Common myeloid progenitor, CD34-positive (primary cell): ENCODE measurements around the gene ARSK.
A peak's percentile ranks its signal among the peaks of the same experiment; 100 is the strongest.

ENCODE experiments used
- CTCF ChIA-PET: fragments of 350-600 bp; sonication (Branson Sonifier 250); formaldehyde crosslinking; loops from one replicate; lab custom pipeline; 2021; ENCODE audit warnings: antibody characterized with exemption; lab: Charles Lee
- POLR2A ChIA-PET: fragments of 350-600 bp; sonication (Branson Sonifier 250); formaldehyde crosslinking; loops from one replicate; lab custom pipeline; 2021; ENCODE audit warnings: antibody characterized with exemption; lab: Charles Lee
- DNase-seq, 3 donors: peaks; one replicate each; pipeline versions ENCODE4 v3.0.0 to v3.0.0-alpha.2; 2013
- H3K27ac ChIP-seq, 2 experiments: 1 replicate in 1 of 2; 2 replicates in 1 of 2; pipeline ENCODE4 v1.7.0; 2013; ENCODE audit warnings: inconsistent platforms in 2 of 2, low read length in 2 of 2, mild to moderate bottlenecking in 2 of 2, low read depth in 1 of 2, moderate library complexity in 1 of 2; ENCODE audit not compliant: severe bottlenecking in 2 of 2, insufficient read depth in 1 of 2, poor library complexity in 1 of 2
- H3K27me3 ChIP-seq, 5 experiments: replicated peaks in 2 of 5; 1 replicate in 3 of 5; 2 replicates in 2 of 5; pipeline versions ENCODE4 v1.6.1 to v1.7.0; 2013; ENCODE audit warnings: low read length in 4 of 5, mild to moderate bottlenecking in 2 of 5, moderate library complexity in 2 of 5, inconsistent platforms in 1 of 5; ENCODE audit not compliant: insufficient read depth in 5 of 5, control insufficient read depth in 4 of 5
- H3K36me3 ChIP-seq, 4 experiments: 1 replicate in 2 of 4; 2 replicates in 2 of 4; pipeline versions ENCODE4 v1.6.1 to v1.7.0; 2013; ENCODE audit warnings: low read length in 3 of 4, control low read depth in 1 of 4, mild to moderate bottlenecking in 1 of 4; ENCODE audit not compliant: control insufficient read depth in 4 of 4, insufficient read depth in 4 of 4
- H3K4me1 ChIP-seq, 4 experiments: 1 replicate in 3 of 4; 2 replicates in 1 of 4; pipeline versions ENCODE4 v1.6.1 to v1.7.1; 2013; ENCODE audit warnings: low read length in 3 of 4, mild to moderate bottlenecking in 3 of 4, control low read depth in 1 of 4, inconsistent platforms in 1 of 4, moderate library complexity in 1 of 4; ENCODE audit not compliant: control insufficient read depth in 4 of 4, insufficient read depth in 4 of 4; ENCODE audit errors: control extremely low read depth in 1 of 4
- H3K4me3 ChIP-seq, 7 experiments: 1 replicate in 4 of 7; 2 replicates in 3 of 7; pipeline versions ENCODE4 v1.5.1 to v1.7.0; 2013; ENCODE audit warnings: mild to moderate bottlenecking in 7 of 7, low read length in 6 of 7, moderate library complexity in 6 of 7, inconsistent platforms in 2 of 7, low read depth in 2 of 7, control low read depth in 1 of 7; ENCODE audit not compliant: insufficient read depth in 4 of 7, control insufficient read depth in 1 of 7; ENCODE audit errors: extremely low read depth in 1 of 7
- H3K9me3 ChIP-seq, 5 experiments: 1 replicate in 4 of 5; 2 replicates in 1 of 5; pipeline versions ENCODE4 v1.6.1 to v1.7.1; 2013; ENCODE audit warnings: low read length in 4 of 5, mild to moderate bottlenecking in 2 of 5, inconsistent platforms in 1 of 5, low read depth in 1 of 5, moderate library complexity in 1 of 5; ENCODE audit not compliant: control insufficient read depth in 4 of 5, insufficient read depth in 2 of 5; ENCODE audit errors: control extremely low read depth in 1 of 5
- WGBS: methylation state at CpG from one replicate; pipeline ENCODE4 v1.1.5; 2013; ENCODE audit not compliant: insufficient coverage; 5-methylcytosine and 5-hydroxymethylcytosine counted together

The ARSK gene

GRCh38 chr5:95609711-95610110 lies 54.8 kb downstream of the ARSK start:
- H3K4me1 ChIP-seq = no peaks in the 10 kb centered on the region
- no peak overlapping the region for H3K27ac ChIP-seq
- no peak overlapping the region for H3K4me3 ChIP-seq
- H3K27me3 ChIP-seq = no peaks in the 10 kb centered on the region
- WGBS = 100% methylated on average over 2 of the region's 3 CpGs
- CTCF ChIA-PET = interaction anchor here (1.1 kb wide), 1 partner anchor 54 kb away, joined by 4 read pairs; no protein-coding TSS in a partner anchor
- DNase-seq = no peak
- H3K36me3 ChIP-seq = no peaks in the 10 kb centered on the region
- POLR2A ChIA-PET = interaction anchor here (0.6 kb wide), 1 partner anchor 481 kb away, joined by 3 read pairs; no protein-coding TSS in a partner anchor
- H3K9me3 ChIP-seq = peaks cover 0 to 10% (median 8%) of the 10 kb centered on the region in 5 experiments

GRCh38 chr5:95610546-95610945 lies 55.6 kb downstream of the ARSK start:
- no peak for DNase-seq
- CTCF ChIA-PET = interaction anchor here (1.1 kb wide), 1 partner anchor 53 kb away, joined by 4 read pairs; no protein-coding TSS in a partner anchor
- POLR2A ChIA-PET = no interaction called here
- no peaks in the 10 kb centered on the region for H3K4me1 ChIP-seq
- no peak overlapping the region for H3K4me3 ChIP-seq
- no peaks in the 10 kb centered on the region for H3K36me3 ChIP-seq
- H3K27ac ChIP-seq = no peak overlapping the region
- 100% methylated on average over 2 of the region's 7 CpGs for WGBS
- no peaks in the 10 kb centered on the region for H3K27me3 ChIP-seq
- peaks cover 0 to 10% (median 8%) of the 10 kb centered on the region in 5 experiments for H3K9me3 ChIP-seq

GRCh38 chr5:95611396-95611795 lies 56.5 kb downstream of the ARSK start:
- POLR2A ChIA-PET = no interaction called here
- CTCF ChIA-PET = interaction anchor here (1.2 kb wide), 1 partner anchor 119 kb away, joined by 3 read pairs; no protein-coding TSS in a partner anchor
- Histone ChIP-seq H3K4me1 (no peaks in the 10 kb centered on the region), H3K9me3 (peaks cover 0 to 10% (median 8%) of the 10 kb centered on the region in 5 experiments), H3K36me3 (no peaks in the 10 kb centered on the region), H3K4me3 (no peak overlapping the region), H3K27me3 (no peaks in the 10 kb centered on the region), H3K27ac (no peak overlapping the region)
- 100% methylated on average over 1 of the region's 3 CpGs for WGBS
- DNase-seq = no peak

GRCh38 chr5:95613514-95613913 lies 58.6 kb downstream of the ARSK start:
- Histone ChIP-seq H3K4me3 (no peak overlapping the region), H3K27ac (no peak overlapping the region), H3K36me3 (no peaks in the 10 kb centered on the region), H3K9me3 (peaks cover 0 to 10% (median 8%) of the 10 kb centered on the region in 5 experiments), H3K27me3 (no peaks in the 10 kb centered on the region), H3K4me1 (no peaks in the 10 kb centered on the region)
- no CpG with 5 or more reads among the region's 1 CpG for WGBS
- DNase-seq = peak in 1 of 3 donors; percentile 7
- CTCF ChIA-PET = interaction anchor here (2.0 kb wide), 1 partner anchor 10 kb away, joined by 5 read pairs; no protein-coding TSS in a partner anchor
- POLR2A ChIA-PET = no interaction called here

GRCh38 chr5:95615164-95615467 lies 60.2 kb downstream of the ARSK start:
- ChIA-PET CTCF (no interaction called here), POLR2A (no interaction called here)
- H3K4me3 ChIP-seq = no peak overlapping the region
- peaks cover 0 to 15% (median 7%) of the 10 kb centered on the region in 4 experiments for H3K4me1 ChIP-seq
- WGBS = no CpG with 5 or more reads among the region's 1 CpG
- DNase-seq = peak in 2 of 3 donors; percentile 11 to 23
- H3K27ac ChIP-seq = no peak overlapping the region
- peaks cover 0 to 10% (median 8%) of the 10 kb centered on the region in 5 experiments for H3K9me3 ChIP-seq
- peaks cover 0 to 3% (median 0%) of the 10 kb centered on the region in 5 experiments for H3K27me3 ChIP-seq
- H3K36me3 ChIP-seq = no peaks in the 10 kb centered on the region

GRCh38 chr5:95617057-95617456 lies 62.2 kb downstream of the ARSK start:
- ChIA-PET CTCF (interaction anchor here (1.4 kb wide), 1 partner anchor 24 kb away, joined by 3 read pairs; no protein-coding TSS in a partner anchor), POLR2A (no interaction called here)
- H3K4me1 ChIP-seq = peaks cover 5 to 32% (median 25%) of the 10 kb centered on the region in 4 experiments

GRCh38 chr5:95619096-95619495 lies 64.2 kb downstream of the ARSK start:
- ChIA-PET CTCF (no interaction called here), POLR2A (interaction anchor here (1.3 kb wide), 1 partner anchor 64 kb away, joined by 4 read pairs; the partner anchor contains the start of genes ARSK and SKIC3)
- Histone ChIP-seq H3K4me3 (peak overlapping the region in 3 of 7 experiments; percentile 73 to 77 (median 74)), H3K4me1 (peaks cover 11 to 45% (median 37%) of the 10 kb centered on the region in 4 experiments), H3K36me3 (no peaks in the 10 kb centered on the region), H3K27me3 (peaks cover 0 to 3% (median 0%) of the 10 kb centered on the region in 5 experiments), H3K9me3 (no peaks in the 10 kb centered on the region), H3K27ac (no peak overlapping the region)
- WGBS = no CpG with 5 or more reads among the region's 4 CpGs
- DNase-seq = peak in 2 of 3 donors; percentile 15 to 32

More at GRCh38 chr5:95617057-95617456, 62.2 kb downstream of the ARSK start:
- Histone ChIP-seq H3K27ac (no peak overlapping the region), H3K27me3 (peaks cover 0 to 3% (median 0%) of the 10 kb centered on the region in 5 experiments), H3K36me3 (no peaks in the 10 kb centered on the region), H3K9me3 (peaks cover 0 to 10% (median 8%) of the 10 kb centered on the region in 5 experiments), H3K4me3 (no peak overlapping the region)
- WGBS = 76% methylated on average over 5 of the region's 5 CpGs
- no peak for DNase-seq
